HCT116 (cell line): ENCODE results near the gene AOPEP. TPM values are rescaled to one million over a fixed set of nuclear protein-coding genes. Genes with fewer than 3 reads are reported as not detected.

Source experiments
- ATAC-seq: fragments of 200-7000 bp; cut with Tn5 transposase; 2 replicates; pipeline ENCODE4 v1.9.1; 2020; ENCODE audit warnings: mild to moderate bottlenecking, moderate library complexity
- BruUV-seq: library from RNA; stranded (reverse); fragments of 400-500 nt; replicated peaks from 2 replicates; lab custom pipeline; 2021; lab: Mats Ljungman, UMichigan
- CTCF ChIA-PET: fragments of 300-600 bp; sonication (Branson Sonifier 250); formaldehyde crosslinking; loops from one replicate; lab custom pipeline; 2021; ENCODE audit warnings: antibody characterized with exemption; lab: Charles Lee
- POLR2A ChIA-PET: fragments of 300-600, 350-600 bp; sonication (Branson Sonifier 250); formaldehyde crosslinking; loops from one replicate; lab custom pipeline; 2021; ENCODE audit warnings: antibody characterized with exemption; lab: Charles Lee
- RAD21 ChIA-PET, 2 experiments: fragments of 300-600 bp; sonication (Branson Sonifier 250); formaldehyde crosslinking; loops; one replicate each; lab custom pipeline; 2023; ENCODE audit warnings: low total read pairs in 2 of 2; ENCODE audit not compliant: uncharacterized antibody in 2 of 2, unreplicated experiment in 2 of 2, low non-redundant PET in 1 of 2; lab: Charles Lee
- DNase-seq: peaks from one replicate; pipeline ENCODE4 v3.0.0-alpha.2; 2010; ENCODE audit warnings: low read depth, low spot score
- H2AFZ ChIP-seq: fragments of 200-600 bp; shearing (Covaris generic), sonication (generic); 2 replicates; pipeline ENCODE4 v1.6.1; 2017; ENCODE audit warnings: low read depth, mixed run types, mixed read lengths, antibody characterized with exemption, low read length; ENCODE audit not compliant: poor library complexity, severe bottlenecking
- H3K27ac ChIP-seq: 2 replicates; pipeline ENCODE4 v1.5.1; 2012; ENCODE audit warnings: low read depth, low read length
- H3K27me3 ChIP-seq: fragments of 200-600 bp; sonication (generic); 2 replicates; pipeline ENCODE4 v1.6.1; 2016; ENCODE audit warnings: mixed run types, low read length, mixed read lengths; ENCODE audit not compliant: insufficient read depth
- H3K36me3 ChIP-seq, 2 experiments: fragments of 200-500 bp in 1 of 2; fragments of 200-600 bp in 1 of 2; sonication (Bioruptor generic) in 1 of 2; sonication (generic) in 1 of 2; 2 replicates each; pipeline versions ENCODE4 v1.5.1 to v1.6.1; 2014 to 2016; ENCODE audit warnings: low read length in 2 of 2, inconsistent platforms in 1 of 2, mixed read lengths in 1 of 2, mixed run types in 1 of 2; ENCODE audit not compliant: insufficient read depth in 2 of 2, control insufficient read depth in 1 of 2
- H3K4me1 ChIP-seq, 2 experiments: fragments of 200-600 bp in 1 of 2; sonication (generic) in 1 of 2; 2 replicates each; pipeline versions ENCODE4 v1.5.1 to v1.6.1; 2012 to 2017; ENCODE audit warnings: low read length in 2 of 2, inconsistent platforms in 1 of 2, mild to moderate bottlenecking in 1 of 2, mixed read lengths in 1 of 2, mixed run types in 1 of 2, moderate library complexity in 1 of 2; ENCODE audit not compliant: insufficient read depth in 2 of 2, control insufficient read depth in 1 of 2
- H3K4me2 ChIP-seq: fragments of 200-600 bp; sonication (generic); 2 replicates; pipeline ENCODE4 v1.6.1; 2017; ENCODE audit warnings: mixed run types, low read length, mixed read lengths
- H3K4me3 ChIP-seq, 2 experiments: fragments of 200-600 bp in 1 of 2; sonication (generic) in 1 of 2; replicated peaks in 1 of 2; 2 replicates each; pipeline ENCODE4 v1.5.1; 2011 to 2016; ENCODE audit warnings: low read length in 2 of 2, control low read depth in 1 of 2, low read depth in 1 of 2, mild to moderate bottlenecking in 1 of 2, mixed read lengths in 1 of 2, mixed run types in 1 of 2
- H3K79me2 ChIP-seq: fragments of 200-600 bp; sonication (generic); 2 replicates; pipeline ENCODE4 v1.6.1; 2017; ENCODE audit warnings: mild to moderate bottlenecking, mixed run types, low read length, moderate library complexity, mixed read lengths; ENCODE audit not compliant: insufficient read depth
- H3K9ac ChIP-seq: fragments of 200-600 bp; sonication (generic); 2 replicates; pipeline ENCODE4 v1.6.1; 2016; ENCODE audit warnings: low read length, mixed read lengths
- H3K9me2 ChIP-seq: fragments of 200-600 bp; sonication (generic), shearing (Covaris generic); 2 replicates; pipeline ENCODE4 v1.6.1; 2017; ENCODE audit warnings: mixed run types, mild to moderate bottlenecking, moderate library complexity; ENCODE audit not compliant: insufficient read depth
- H3K9me3 ChIP-seq, 2 experiments: fragments of 200-500 bp in 1 of 2; fragments of 200-600 bp in 1 of 2; sonication (Bioruptor generic) in 1 of 2; sonication (generic) in 1 of 2; 2 replicates each; pipeline ENCODE4 v1.6.1; 2014 to 2017; ENCODE audit warnings: low read length in 2 of 2, mixed read lengths in 2 of 2, inconsistent platforms in 1 of 2, low read depth in 1 of 2, mild to moderate bottlenecking in 1 of 2, mixed run types in 1 of 2, moderate library complexity in 1 of 2; ENCODE audit not compliant: control insufficient read depth in 1 of 2, insufficient read depth in 1 of 2
- H4K20me1 ChIP-seq: fragments of 200-600 bp; sonication (generic), shearing (Covaris generic); 2 replicates; pipeline ENCODE4 v1.6.1; 2017; ENCODE audit warnings: mixed run types, mild to moderate bottlenecking, moderate library complexity; ENCODE audit not compliant: insufficient read depth
- CBX3 ChIP-seq: IDR thresholded peaks from 2 replicates; pipeline ENCODE4 v1.6.1; 2012; ENCODE audit warnings: low read depth
- ELF1 ChIP-seq: IDR thresholded peaks from 2 replicates; pipeline ENCODE4 v1.6.1; 2012; ENCODE audit warnings: low read depth, borderline replicate concordance
- EZH2 ChIP-seq: fragments of 200-600 bp; sonication (generic); IDR thresholded peaks from 2 replicates; pipeline ENCODE4 v1.6.1; 2017; ENCODE audit warnings: antibody characterized with exemption, mixed run types
- FOSL1 ChIP-seq: IDR thresholded peaks from 2 replicates; pipeline ENCODE4 v1.6.1; 2012; ENCODE audit warnings: low read depth
- JUND ChIP-seq: IDR thresholded peaks from 2 replicates; pipeline ENCODE4 v1.6.1; 2012
- POLR2A ChIP-seq: IDR thresholded peaks from 2 replicates; pipeline ENCODE4 v1.7.0; 2011; ENCODE audit warnings: borderline replicate concordance; ENCODE audit not compliant: insufficient read depth, insufficient read length; ENCODE audit errors: extremely low read depth
- SIN3A ChIP-seq: IDR thresholded peaks from 2 replicates; pipeline ENCODE4 v1.6.1; 2012; ENCODE audit warnings: low read depth
- SP1 ChIP-seq: IDR thresholded peaks from 2 replicates; pipeline ENCODE4 v1.6.1; 2012; ENCODE audit warnings: low read depth
- SRF ChIP-seq: IDR thresholded peaks from 2 replicates; pipeline ENCODE4 v1.6.1; 2012; ENCODE audit warnings: low read depth
- TCF7L2 ChIP-seq: IDR thresholded peaks from 2 replicates; pipeline ENCODE4 v1.7.0; 2011; ENCODE audit warnings: borderline replicate concordance, inconsistent platforms; ENCODE audit not compliant: insufficient read depth, insufficient read length; ENCODE audit errors: extremely low read depth
- YY1 ChIP-seq: IDR thresholded peaks from 2 replicates; pipeline ENCODE4 v1.6.1; 2011; ENCODE audit warnings: low read length, low read depth, moderate library complexity, mild to moderate bottlenecking; ENCODE audit not compliant: insufficient replicate concordance; ENCODE audit errors: extremely low read depth
- ZFX ChIP-seq: fragments of 450-650 bp; IDR thresholded peaks from 2 replicates; pipeline ENCODE4 v1.6.1; 2017
- ZNF274 ChIP-seq: fragments of 200-500 bp; sonication (Bioruptor generic); IDR thresholded peaks from 2 replicates; pipeline ENCODE4 v1.6.1; 2014; ENCODE audit warnings: mild to moderate bottlenecking, low read depth, low read length, inconsistent platforms
- intact Hi-C: fragments of 100-400 bp; cut with micrococcal nuclease; formaldehyde crosslinking; loops from 2 replicates; pipeline ENCODE4 v1.10.0; 2022
- total RNA-seq: library from RNA; stranded (reverse); gene quantifications from one replicate; pipeline ENCODE4 v1.2.1, GENCODE V29; 2021; ENCODE audit not compliant: unreplicated experiment
- TF ChIP-seq, protein P1 (sequence below): IDR thresholded peaks from 2 replicates; pipeline ENCODE4 v1.6.1; 2012
- TF ChIP-seq, protein P2 (sequence below): IDR thresholded peaks from 2 replicates; pipeline ENCODE4 v1.6.1; 2012; ENCODE audit warnings: low read depth
- TF ChIP-seq, protein P3 (sequence below), 3 experiments: fragments of 200-600 bp in 1 of 3; sonication (generic) in 1 of 3; IDR thresholded peaks in 2 of 3; conservative IDR thresholded peaks in 1 of 3; 2 replicates each; pipeline ENCODE4 v1.5.1; 2012 to 2017; ENCODE audit warnings: low read depth in 2 of 3, low read length in 2 of 3, antibody characterized with exemption in 1 of 3, borderline replicate concordance in 1 of 3, control low read depth in 1 of 3, mild to moderate bottlenecking in 1 of 3, mixed read lengths in 1 of 3, mixed run types in 1 of 3, moderate library complexity in 1 of 3; ENCODE audit not compliant: insufficient read depth in 1 of 3

Gene AOPEP
- total RNA-seq, 1 experiment from 2014 or later, result 15.1 TPM

DNA sequence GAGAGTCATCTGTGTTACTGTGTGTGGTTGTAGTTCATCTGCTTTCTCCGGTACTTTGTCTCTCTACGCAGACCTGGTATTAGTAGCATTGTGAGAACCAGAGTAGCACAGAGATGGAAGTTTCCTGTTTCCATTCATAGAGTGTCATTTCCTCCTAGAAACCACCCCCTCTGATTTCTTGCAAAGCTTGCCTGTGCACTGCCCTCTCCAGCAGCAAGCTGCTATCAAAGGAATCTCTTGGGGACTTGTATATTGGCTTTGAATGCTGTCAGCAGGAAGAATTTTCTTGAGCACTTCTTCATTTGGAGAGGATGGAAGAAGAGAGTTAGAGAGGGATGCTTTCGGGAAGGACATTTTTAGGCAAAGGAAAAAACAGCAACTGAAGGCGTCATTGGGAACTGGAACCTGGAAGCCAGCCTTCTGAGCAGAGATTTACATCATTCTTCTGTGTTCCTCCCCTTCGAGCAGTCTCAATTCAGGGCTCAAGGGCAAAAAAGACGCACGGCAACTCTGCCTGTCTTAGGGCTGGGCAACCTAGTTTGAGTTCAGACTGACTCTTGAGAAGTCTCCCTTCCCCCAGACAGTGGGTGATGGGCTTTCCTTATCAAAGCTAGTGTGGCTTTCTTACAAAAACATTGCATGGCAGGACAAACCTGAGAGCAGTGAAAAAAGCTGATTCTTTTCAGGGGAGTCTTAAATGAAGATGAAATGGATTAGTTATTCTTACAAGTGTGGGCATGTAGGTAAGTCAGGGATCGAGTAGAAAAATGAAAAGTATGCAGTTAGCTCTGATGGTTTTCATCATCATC is 226.3 kb downstream of the AOPEP start (continued):
- TF ChIP-seq, protein P1, sequence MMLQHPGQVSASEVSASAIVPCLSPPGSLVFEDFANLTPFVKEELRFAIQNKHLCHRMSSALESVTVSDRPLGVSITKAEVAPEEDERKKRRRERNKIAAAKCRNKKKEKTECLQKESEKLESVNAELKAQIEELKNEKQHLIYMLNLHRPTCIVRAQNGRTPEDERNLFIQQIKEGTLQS, result no peak
- TF ChIP-seq, protein P2, sequence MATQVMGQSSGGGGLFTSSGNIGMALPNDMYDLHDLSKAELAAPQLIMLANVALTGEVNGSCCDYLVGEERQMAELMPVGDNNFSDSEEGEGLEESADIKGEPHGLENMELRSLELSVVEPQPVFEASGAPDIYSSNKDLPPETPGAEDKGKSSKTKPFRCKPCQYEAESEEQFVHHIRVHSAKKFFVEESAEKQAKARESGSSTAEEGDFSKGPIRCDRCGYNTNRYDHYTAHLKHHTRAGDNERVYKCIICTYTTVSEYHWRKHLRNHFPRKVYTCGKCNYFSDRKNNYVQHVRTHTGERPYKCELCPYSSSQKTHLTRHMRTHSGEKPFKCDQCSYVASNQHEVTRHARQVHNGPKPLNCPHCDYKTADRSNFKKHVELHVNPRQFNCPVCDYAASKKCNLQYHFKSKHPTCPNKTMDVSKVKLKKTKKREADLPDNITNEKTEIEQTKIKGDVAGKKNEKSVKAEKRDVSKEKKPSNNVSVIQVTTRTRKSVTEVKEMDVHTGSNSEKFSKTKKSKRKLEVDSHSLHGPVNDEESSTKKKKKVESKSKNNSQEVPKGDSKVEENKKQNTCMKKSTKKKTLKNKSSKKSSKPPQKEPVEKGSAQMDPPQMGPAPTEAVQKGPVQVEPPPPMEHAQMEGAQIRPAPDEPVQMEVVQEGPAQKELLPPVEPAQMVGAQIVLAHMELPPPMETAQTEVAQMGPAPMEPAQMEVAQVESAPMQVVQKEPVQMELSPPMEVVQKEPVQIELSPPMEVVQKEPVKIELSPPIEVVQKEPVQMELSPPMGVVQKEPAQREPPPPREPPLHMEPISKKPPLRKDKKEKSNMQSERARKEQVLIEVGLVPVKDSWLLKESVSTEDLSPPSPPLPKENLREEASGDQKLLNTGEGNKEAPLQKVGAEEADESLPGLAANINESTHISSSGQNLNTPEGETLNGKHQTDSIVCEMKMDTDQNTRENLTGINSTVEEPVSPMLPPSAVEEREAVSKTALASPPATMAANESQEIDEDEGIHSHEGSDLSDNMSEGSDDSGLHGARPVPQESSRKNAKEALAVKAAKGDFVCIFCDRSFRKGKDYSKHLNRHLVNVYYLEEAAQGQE, result no peak
- TF ChIP-seq, protein P3, sequence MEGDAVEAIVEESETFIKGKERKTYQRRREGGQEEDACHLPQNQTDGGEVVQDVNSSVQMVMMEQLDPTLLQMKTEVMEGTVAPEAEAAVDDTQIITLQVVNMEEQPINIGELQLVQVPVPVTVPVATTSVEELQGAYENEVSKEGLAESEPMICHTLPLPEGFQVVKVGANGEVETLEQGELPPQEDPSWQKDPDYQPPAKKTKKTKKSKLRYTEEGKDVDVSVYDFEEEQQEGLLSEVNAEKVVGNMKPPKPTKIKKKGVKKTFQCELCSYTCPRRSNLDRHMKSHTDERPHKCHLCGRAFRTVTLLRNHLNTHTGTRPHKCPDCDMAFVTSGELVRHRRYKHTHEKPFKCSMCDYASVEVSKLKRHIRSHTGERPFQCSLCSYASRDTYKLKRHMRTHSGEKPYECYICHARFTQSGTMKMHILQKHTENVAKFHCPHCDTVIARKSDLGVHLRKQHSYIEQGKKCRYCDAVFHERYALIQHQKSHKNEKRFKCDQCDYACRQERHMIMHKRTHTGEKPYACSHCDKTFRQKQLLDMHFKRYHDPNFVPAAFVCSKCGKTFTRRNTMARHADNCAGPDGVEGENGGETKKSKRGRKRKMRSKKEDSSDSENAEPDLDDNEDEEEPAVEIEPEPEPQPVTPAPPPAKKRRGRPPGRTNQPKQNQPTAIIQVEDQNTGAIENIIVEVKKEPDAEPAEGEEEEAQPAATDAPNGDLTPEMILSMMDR (IDR thresholded peaks at IDR 0.05 in 2 of 3, conservative IDR thresholded peaks at IDR 0.05 in 1 of 3; ENCODE audit: borderline replicate concordance in 1 of 3, insufficient read depth in 1 of 3, low read depth in 2 of 3, low read length in 2 of 3), result no peak

DNA sequence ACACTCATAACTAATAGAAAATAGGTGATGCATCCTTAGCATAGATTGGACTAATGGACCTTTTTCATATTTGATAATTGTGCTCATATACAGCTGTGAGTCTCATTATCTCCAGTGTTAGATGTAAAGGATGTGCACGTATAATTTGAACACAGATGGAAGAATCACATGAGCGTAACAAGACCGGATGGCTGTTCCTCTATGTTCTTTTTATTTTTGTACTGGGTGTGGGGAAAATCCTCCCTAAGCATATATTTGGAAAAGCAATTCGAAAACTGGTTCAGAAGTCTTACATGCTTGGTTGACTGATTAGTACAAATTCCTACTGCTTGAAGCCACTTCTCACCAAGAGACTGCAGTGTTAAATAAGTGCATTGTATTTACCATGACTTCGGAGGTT is 230.2 kb downstream of the AOPEP start:
- H3K4me3 ChIP-seq, result no peak overlapping the region
- H3K36me3 ChIP-seq, result no peaks in the 10 kb centered on the region
- no peak overlapping the region for H3K4me2 ChIP-seq
- no peaks in the 10 kb centered on the region for H3K9me2 ChIP-seq
- ATAC-seq (no peak), DNase-seq (no peak)
- ChIA-PET RAD21 (no interaction called here), POLR2A (no interaction called here), CTCF (no interaction called here)
- peaks cover 0 to under 1% of the 10 kb centered on the region in 2 experiments; a peak in 2 of 4 replicates for H3K4me1 ChIP-seq
- no peaks in the 10 kb centered on the region for H3K27me3 ChIP-seq
- H3K9me3 ChIP-seq, result no peaks in the 10 kb centered on the region
- no TSS peak for BruUV-seq
- intact Hi-C loops, result no loop called here
- no peak overlapping the region for H2AFZ ChIP-seq
- no peak overlapping the region for H3K9ac ChIP-seq
- H3K79me2 ChIP-seq, result no peaks in the 10 kb centered on the region
- no peak overlapping the region for H3K27ac ChIP-seq
- no peaks in the 10 kb centered on the region for H4K20me1 ChIP-seq
- TF ChIP-seq YY1, result no peak
- no peak for TF ChIP-seq FOSL1
- TF ChIP-seq, protein P3 (IDR thresholded peaks at IDR 0.05 in 2 of 3, conservative IDR thresholded peaks at IDR 0.05 in 1 of 3; ENCODE audit: borderline replicate concordance in 1 of 3, insufficient read depth in 1 of 3, low read depth in 2 of 3, low read length in 2 of 3), result no peak
- no peak for TF ChIP-seq CBX3
- TF ChIP-seq ZNF274, result no peak
- no peak for TF ChIP-seq POLR2A
- no peak for TF ChIP-seq EZH2
- TF ChIP-seq JUND, result no peak
- no peak for TF ChIP-seq ZFX
- no peak for TF ChIP-seq ELF1
- no peak for TF ChIP-seq TCF7L2
- no peak for TF ChIP-seq SRF
- TF ChIP-seq, protein P1, result no peak
- TF ChIP-seq SIN3A, result no peak
- no peak for TF ChIP-seq SP1
